Esophagus squamous epithelium (tissue), 4 donors: ENCODE data around the gene TIMP3.

Experiments
- CTCF ChIP-seq, 6 experiments: fragments of 450-650 bp in 4 of 6; fragments of 200-600 bp in 2 of 6; sonication (generic) in 2 of 6; IDR thresholded peaks; one replicate each; pipeline ENCODE4 v1.5.1; 2016 to 2019; ENCODE audit warnings: antibody characterized with exemption in 6 of 6, mild to moderate bottlenecking in 4 of 6, moderate library complexity in 4 of 6
- POLR2A ChIP-seq, 4 donors: fragments of 450-650 bp; IDR thresholded peaks; one replicate each; pipeline ENCODE4 v1.6.1; 2017; ENCODE audit warnings: antibody characterized with exemption in 4 of 4, mild to moderate bottlenecking in 4 of 4, moderate library complexity in 3 of 4

DNA sequence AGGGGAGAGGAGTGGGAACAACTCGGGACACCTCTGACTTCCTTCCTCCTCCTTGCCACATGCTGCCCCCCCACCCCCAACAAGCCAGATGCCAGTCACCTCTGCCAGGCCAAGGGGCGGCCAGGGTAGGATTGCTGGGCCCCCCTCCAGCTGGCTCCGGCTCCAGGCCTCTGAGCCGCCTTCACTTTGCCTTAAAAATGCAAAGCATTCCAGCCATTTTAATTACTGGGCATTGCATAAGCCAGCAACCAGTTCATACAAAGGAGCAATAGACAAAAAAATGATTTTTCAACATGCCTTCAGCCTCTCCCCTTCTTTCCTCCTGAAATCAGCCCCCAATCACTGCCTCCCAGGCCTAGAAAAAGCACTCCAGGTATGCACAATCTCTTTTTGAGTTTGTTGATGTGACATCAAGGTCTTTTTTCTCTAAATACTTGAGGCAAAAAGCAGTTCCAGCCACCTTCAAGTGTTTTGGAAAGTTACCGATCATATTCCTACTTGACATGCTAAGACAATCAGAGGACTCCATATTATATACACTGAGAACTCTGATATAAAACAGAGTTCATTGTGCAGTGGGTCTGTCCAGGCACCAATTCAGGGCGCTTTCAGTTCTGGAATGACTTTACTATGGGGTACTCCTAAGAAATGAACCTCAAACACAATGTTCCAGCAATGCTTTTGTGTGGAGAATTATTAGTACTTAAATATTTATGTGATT is 12.4 kb upstream of the TIMP3 start:
- no peak for TF ChIP-seq CTCF (IDR thresholded peaks at IDR 0.05)
- no peak for TF ChIP-seq POLR2A (IDR thresholded peaks at IDR 0.05)
